GM18505 (cell line): ENCODE measurements around the gene MACROD2.

Experiments used
- ATAC-seq: cut with Tn5 transposase; IDR thresholded peaks from one replicate; pipeline ENCODE4 v1.9.1; 2021; ENCODE audit not compliant: unreplicated experiment
- POLR2A ChIP-seq: IDR thresholded peaks from 4 replicates; pipeline ENCODE4 v1.6.1; 2011; ENCODE audit warnings: borderline replicate concordance; ENCODE audit not compliant: insufficient read depth, insufficient read length; ENCODE audit errors: extremely low read depth

MACROD2 gene

GRCh38 chr20:15708984-15709598, 1713.8 kb downstream of the MACROD2 start:
- no peak for TF ChIP-seq POLR2A
- ATAC-seq: peak; percentile 77

GRCh38 chr20:15710636-15711035, 1715.3 kb downstream of the MACROD2 start:
- ATAC-seq: no peak
- no peak for TF ChIP-seq POLR2A

GRCh38 chr20:15711177-15711576, 1715.9 kb downstream of the MACROD2 start:
- no peak for ATAC-seq
- no peak for TF ChIP-seq POLR2A

- no peak for ATAC-seq
- no peak for TF ChIP-seq POLR2A
These were observed 1720.9 kb downstream of the MACROD2 start for GRCh38 chr20:15716256-15716655.

GRCh38 chr20:15726416-15726815, 1731.1 kb downstream of the MACROD2 start:
- no peak for ATAC-seq
- TF ChIP-seq POLR2A: no peak

- no peak for ATAC-seq
- TF ChIP-seq POLR2A: no peak
These were observed 1738.7 kb downstream of the MACROD2 start for GRCh38 chr20:15734052-15734451.

- no peak for ATAC-seq
- no peak for TF ChIP-seq POLR2A
These were observed 1743.7 kb downstream of the MACROD2 start for GRCh38 chr20:15739035-15739434.

GRCh38 chr20:15740046-15740775, 1744.9 kb downstream of the MACROD2 start:
- no peak for ATAC-seq
- TF ChIP-seq POLR2A: no peak

GRCh38 chr20:15742087-15742486, 1746.8 kb downstream of the MACROD2 start:
- no peak for TF ChIP-seq POLR2A
- no peak for ATAC-seq

GRCh38 chr20:15742627-15743026, 1747.3 kb downstream of the MACROD2 start:
- no peak for ATAC-seq
- TF ChIP-seq POLR2A: no peak

GRCh38 chr20:15756002-15756753, 1760.9 kb downstream of the MACROD2 start:
- no peak for ATAC-seq
- no peak for TF ChIP-seq POLR2A

- no peak for TF ChIP-seq POLR2A
- ATAC-seq: no peak
These were observed 1761.4 kb downstream of the MACROD2 start for GRCh38 chr20:15756754-15757115.

- no peak for ATAC-seq
- TF ChIP-seq POLR2A: no peak
These were observed 1764.3 kb downstream of the MACROD2 start for GRCh38 chr20:15759594-15759993.
